Measurements from ENCODE around the gene PABPN1L. TPM values are rescaled to one million over a fixed set of nuclear protein-coding genes. Genes with fewer than 3 reads are reported as not detected.
"Not testable (repeated sequence)": the region's sequence is repeated elsewhere in the genome, so short reads cannot be mapped to it uniquely, and the experiment has no call there.

Gene PABPN1L
- total RNA-seq, 1 donor = not detected

DNA sequence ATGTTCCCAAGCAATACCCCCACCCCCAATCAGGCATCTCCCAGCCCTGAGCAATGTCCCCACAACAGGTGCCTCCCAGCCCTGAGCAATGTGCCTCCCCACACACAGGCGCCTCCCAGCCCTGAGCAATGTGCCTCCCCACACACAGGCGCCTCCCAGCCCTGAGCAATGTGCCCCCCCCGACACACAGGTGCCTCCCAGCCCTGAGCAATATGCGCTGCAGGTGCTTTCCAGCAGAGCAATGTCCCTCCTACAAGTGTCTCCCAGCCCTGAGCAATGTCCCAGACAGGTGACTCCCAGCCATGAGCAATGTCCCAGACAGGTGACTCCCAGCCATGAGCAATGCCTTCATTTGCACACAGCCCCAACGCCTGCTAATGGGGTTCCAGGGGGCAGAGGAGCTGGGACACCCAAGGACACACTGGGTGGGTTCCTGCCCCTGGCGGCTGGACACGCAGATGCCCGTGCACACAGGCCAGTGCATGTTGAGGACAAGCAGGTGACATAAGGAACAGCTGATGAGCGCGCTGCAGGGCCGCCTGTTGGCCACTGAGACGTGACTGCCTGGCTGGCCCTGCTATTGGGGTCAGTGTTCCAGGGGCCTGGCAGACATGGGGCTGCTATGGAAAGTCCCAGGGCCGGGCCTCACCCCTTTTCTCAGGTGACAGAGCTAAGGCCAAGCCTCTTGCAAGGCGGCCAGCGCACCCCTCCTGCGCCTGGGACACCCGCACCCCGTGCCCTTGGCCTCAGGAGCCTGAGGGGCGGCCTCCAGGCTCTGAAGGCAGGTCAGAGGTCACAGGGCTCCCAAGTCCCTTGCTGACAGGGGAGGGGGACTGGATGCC, 26.9 kb upstream of the PABPN1L start:
- H3K27me3 ChIP-seq (ENCODE audit: insufficient read depth, low read length) = no peaks in the 10 kb centered on the region
- no peaks in the 10 kb centered on the region for H3K4me1 ChIP-seq (ENCODE audit: insufficient read depth, low read length)
- no peaks in the 10 kb centered on the region for H3K9me3 ChIP-seq (ENCODE audit: low read depth, low read length)
- H3K4me3 ChIP-seq (ENCODE audit: low read length) = no peak overlapping the region

DNA sequence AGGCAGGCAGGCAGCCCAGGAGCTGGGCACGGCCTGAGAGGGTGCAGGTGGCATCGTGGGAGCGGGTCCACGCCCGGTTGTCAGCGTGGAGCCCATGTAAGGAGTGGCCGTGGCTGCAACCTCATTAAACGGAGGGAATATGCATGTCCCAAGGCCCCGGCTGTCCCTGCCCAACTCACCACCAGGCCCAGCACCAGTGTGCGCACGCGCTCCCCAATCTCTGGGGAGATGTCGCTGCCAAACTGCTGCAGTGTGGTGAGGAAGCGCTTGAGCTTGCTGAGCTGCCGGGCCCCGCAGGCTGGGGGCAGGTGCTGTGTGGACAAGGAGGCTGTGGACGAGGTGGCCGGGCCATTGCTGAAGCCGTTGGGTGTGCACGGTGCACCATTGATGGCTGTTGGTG, 25.6 kb upstream of the PABPN1L start:
- no peak overlapping the region for H3K4me3 ChIP-seq (ENCODE audit: low read length)
- no peaks in the 10 kb centered on the region for H3K27me3 ChIP-seq (ENCODE audit: insufficient read depth, low read length)
- no peaks in the 10 kb centered on the region for H3K4me1 ChIP-seq (ENCODE audit: insufficient read depth, low read length)
- H3K9me3 ChIP-seq (ENCODE audit: low read depth, low read length) = no peaks in the 10 kb centered on the region

DNA sequence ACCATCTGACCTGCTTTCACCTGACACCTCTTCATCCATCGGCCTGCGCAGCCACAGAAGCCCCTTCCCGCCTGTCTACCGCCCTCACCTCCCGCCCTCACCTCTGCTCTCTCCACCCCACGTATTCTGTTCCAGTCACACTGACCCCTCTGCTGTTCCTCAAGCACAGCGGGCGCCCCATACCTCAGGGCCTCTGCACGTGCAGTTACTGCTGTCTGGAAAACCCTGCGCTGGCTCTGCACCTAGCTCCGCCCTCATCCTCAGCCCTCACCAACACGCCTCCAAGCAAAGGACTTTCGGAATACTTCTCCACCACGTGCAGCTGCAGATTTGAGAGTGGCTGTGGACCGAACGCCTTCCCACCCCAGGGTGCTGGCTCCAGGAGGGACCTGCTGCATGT, 24.6 kb upstream of the PABPN1L start:
- H3K27me3 ChIP-seq (ENCODE audit: insufficient read depth, low read length) = no peaks in the 10 kb centered on the region
- H3K9me3 ChIP-seq (ENCODE audit: low read depth, low read length) = no peaks in the 10 kb centered on the region
- H3K4me3 ChIP-seq (ENCODE audit: low read length) = no peak overlapping the region
- H3K4me1 ChIP-seq (ENCODE audit: insufficient read depth, low read length) = no peaks in the 10 kb centered on the region

DNA sequence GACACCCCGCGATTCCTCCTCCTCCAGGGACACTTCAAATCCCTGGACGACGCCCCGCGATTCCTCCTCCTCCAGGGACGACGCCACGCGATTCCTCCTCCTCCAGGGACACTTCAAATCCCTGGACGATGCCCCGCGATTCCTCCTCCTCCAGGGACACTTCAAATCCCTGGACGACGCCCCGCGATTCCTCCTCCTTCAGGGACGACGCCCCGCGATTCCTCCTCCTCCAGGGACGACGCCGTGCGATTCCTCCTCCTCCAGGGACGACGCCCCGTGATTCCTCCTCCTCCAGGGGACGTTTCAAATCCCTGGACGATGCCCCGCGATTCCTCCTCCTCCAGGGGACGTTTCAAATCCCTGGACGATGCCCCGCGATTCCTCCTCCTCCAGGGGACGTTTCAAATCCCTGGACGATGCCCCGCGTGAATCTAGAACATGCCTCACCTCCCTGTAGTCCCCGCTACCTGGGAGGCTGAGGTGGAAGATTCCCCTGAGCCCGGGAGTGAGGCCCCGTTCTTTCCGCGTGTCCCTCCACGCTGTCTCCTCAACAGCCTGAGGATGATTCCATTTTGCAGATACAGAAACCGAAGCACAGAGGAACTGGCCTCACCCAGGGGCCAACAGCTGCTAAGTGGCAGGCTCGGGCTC, 23.4 kb upstream of the PABPN1L start:
- not testable (repeated sequence) for H3K9me3 ChIP-seq (ENCODE audit: low read depth, low read length); H3K27me3 ChIP-seq (ENCODE audit: insufficient read depth, low read length); H3K4me1 ChIP-seq (ENCODE audit: insufficient read depth, low read length); H3K4me3 ChIP-seq (ENCODE audit: low read length)

DNA sequence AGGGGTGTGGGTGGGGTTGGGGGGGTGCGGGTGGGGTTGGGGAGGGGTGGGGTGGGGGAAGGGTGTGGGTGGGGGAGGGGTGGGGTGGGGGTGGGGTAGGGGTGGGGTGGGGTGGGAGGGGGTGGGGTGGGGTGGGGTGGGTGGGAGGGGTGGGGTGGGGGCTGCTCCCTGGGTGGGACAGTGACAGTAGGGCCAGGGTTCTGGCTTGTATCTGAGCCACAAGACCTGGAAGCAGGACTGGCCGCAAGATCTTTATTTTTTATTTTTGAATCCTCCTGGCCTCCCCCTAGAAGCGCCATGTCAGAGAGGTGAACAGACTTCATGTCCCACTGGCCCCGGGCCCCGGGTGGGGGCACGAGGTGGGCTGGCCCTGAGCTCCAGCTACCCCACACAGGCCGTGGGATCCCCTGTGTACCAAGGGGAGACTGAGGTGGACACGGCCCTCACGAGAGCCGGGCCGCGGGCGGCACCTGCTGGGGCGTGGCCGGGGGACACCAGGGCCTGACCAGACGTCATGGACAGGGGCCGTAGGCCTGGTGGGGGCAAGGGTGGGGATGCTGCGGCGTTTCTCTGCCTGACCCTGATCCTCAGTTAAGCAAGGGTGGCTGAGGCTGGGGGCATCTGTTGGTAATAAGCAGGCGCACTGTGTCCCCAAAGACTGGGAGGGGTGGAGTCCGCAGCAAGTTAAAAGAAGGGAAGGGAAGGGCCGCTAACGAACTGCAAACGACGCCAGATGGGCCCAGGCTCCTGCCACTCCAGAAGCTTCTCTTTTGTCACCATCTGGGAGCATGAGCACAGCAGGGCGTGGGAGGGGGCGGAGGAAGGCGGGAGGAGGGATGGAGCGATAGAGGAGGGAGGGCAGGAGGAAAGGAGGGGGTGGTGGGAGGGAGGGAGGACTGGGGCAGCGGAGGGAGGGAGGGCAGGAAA, 22.3 kb upstream of the PABPN1L start:
- no peaks in the 10 kb centered on the region for H3K4me1 ChIP-seq (ENCODE audit: insufficient read depth, low read length)
- H3K4me3 ChIP-seq (ENCODE audit: low read length) = no peak overlapping the region
- H3K9me3 ChIP-seq (ENCODE audit: low read depth, low read length) = no peaks in the 10 kb centered on the region
- no peaks in the 10 kb centered on the region for H3K27me3 ChIP-seq (ENCODE audit: insufficient read depth, low read length)

DNA sequence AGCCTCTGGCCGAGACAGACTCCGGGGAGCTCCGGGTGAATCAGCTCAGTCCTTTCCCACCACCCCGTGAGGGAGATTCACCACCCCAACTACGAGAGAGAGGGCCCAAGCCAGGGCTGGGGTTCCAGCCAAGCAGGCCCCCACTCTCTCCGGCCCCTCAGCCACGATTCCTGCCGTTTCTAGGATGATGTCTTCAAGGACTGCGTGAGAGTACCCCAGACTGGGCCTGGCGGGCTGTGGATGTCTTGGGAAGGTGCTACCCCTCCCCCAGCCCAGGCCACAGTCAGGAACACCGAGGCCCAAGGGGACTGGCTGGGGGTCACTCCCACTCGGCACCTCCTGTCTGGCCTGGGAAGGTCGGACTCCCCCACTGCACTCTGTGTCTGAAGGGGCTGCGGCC, 21.6 kb upstream of the PABPN1L start:
- H3K4me3 ChIP-seq (ENCODE audit: low read length) = no peak overlapping the region

DNA sequence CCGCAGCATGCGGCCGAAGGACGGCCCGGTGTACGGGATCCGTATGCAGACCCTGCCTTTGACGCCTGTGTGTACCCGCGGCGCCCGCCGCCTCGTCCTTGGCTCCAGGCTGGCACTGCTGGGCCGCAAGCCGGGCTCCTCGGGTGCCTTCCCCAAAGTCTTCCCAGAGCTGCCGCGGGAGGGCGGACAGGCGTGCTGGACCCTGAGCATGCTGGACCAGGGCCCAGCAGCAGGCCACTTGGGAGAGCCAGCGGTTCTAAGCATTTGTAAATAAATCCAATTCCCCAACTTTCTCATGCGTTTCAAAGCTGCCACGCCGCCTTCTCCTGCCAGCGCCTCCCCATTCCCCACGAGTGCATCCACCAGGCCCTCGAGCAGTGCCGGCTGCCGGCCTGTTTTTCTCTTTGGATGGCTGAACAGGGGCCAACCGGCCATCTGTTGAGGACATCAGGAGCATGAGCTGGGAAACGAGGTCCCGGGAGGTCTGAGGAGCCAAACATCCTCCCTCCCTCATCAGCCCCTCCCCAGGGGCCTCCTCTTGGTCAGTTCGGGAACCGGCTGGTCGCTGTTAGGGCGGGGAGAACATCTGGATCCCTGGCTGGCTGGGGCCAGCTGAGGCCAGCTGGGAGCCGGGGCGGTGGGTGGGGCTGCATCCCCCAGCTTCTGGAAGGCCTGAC, 20.5 kb upstream of the PABPN1L start:
- Histone ChIP-seq H3K9me3 (ENCODE audit: low read depth, low read length) (no peaks in the 10 kb centered on the region), H3K4me1 (ENCODE audit: insufficient read depth, low read length) (peaks cover 3% of the 10 kb centered on the region), H3K4me3 (ENCODE audit: low read length) (no peak overlapping the region), H3K27me3 (ENCODE audit: insufficient read depth, low read length) (no peaks in the 10 kb centered on the region)

More for the DNA sequence above, 21.6 kb upstream of the PABPN1L start:
- H3K9me3 ChIP-seq (ENCODE audit: low read depth, low read length) = no peaks in the 10 kb centered on the region
- H3K27me3 ChIP-seq (ENCODE audit: insufficient read depth, low read length) = no peaks in the 10 kb centered on the region
- no peaks in the 10 kb centered on the region for H3K4me1 ChIP-seq (ENCODE audit: insufficient read depth, low read length)

DNA sequence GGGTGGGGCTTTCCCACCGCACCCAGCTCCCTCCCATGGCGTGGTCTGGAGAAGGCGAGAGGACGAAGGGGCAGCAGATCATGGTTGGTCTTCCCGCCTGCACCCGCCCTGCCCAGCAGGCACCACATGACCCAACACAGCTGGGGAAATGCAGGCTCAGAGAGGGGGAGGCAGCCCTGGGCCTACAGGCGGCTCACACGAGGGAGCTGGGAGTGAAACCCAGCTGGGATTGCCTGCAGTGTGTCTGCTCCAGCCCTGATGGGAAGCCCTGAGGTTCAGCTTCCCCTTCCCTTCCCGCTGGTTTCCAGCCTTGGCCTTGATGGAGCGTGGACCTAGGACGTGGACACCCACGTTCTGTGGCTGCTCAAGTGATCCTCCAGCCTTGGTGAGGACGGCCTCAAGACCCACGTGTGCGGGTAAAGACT, 20.0 kb upstream of the PABPN1L start:
- no peaks in the 10 kb centered on the region for H3K27me3 ChIP-seq (ENCODE audit: insufficient read depth, low read length)
- no peak overlapping the region for H3K4me3 ChIP-seq (ENCODE audit: low read length)
- no peaks in the 10 kb centered on the region for H3K9me3 ChIP-seq (ENCODE audit: low read depth, low read length)
- peaks cover 3% of the 10 kb centered on the region for H3K4me1 ChIP-seq (ENCODE audit: insufficient read depth, low read length)

DNA sequence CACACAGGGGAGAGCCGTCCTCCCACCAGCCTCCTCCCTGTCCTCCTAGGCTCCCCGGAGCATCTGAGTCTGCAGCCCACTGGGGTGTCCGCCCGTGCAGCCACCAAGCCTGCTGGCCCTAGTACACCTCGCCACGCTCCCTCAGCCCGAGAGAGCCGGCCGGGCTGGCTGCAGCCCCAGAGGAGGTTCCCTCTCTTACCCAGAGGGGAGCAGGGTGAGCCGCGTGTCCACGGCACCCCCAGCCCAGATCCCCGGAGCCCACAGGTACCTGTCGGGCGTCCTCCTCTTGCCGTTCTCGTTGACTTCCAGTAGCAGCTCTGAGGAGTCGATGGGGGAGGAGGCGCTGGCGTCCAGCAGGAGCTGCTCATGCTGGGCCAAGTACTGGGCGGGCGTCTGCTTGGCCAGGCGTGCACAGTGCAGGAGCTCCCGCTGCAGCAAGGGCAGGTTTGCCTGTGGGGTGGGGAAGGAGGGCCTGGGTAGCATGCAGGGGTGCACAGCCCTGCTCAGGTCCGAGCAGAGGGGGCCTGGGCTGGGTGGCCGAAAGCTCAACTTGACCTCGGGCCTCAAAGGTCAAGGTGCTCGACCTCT, 19.3 kb upstream of the PABPN1L start:
- no peaks in the 10 kb centered on the region for H3K27me3 ChIP-seq (ENCODE audit: insufficient read depth, low read length)
- H3K4me3 ChIP-seq (ENCODE audit: low read length) = no peak overlapping the region
- H3K4me1 ChIP-seq (ENCODE audit: insufficient read depth, low read length) = peaks cover 3% of the 10 kb centered on the region
- H3K9me3 ChIP-seq (ENCODE audit: low read depth, low read length) = no peaks in the 10 kb centered on the region

DNA sequence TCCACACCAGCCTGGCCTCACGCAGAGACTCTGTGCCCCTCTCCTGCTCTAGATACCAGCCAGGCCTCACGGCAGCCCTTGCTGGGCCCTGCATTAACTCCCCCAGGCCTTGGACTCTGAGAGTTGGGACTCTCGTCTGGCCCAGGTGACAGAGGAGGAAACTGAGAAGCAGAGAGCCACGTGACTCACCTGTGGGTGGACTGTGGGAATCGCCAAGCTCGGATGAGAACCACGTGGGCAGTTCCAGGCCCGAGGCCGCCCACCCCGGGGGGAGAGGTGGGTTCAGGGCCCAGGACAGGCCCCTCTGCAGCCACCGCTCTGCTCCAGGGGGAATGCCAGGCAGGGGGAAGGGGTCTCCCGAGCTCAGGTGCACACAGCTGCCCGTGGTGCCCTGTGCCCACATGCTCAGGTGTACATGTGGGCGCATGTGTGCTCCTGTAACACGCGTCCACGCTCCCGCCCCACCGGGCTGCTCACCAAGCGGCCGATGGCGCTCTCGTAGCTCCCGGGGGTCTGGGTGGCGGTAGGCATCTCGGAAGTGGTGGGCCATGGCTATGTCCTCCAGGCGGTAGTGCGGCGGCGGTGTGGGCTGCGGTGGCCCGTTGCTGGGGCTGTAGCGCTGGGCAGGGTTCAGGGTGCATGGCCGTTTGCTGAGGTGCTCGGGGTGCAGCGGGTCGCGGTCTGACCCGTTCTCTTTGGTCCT, 18.3 kb upstream of the PABPN1L start:
- Histone ChIP-seq H3K4me1 (ENCODE audit: insufficient read depth, low read length) (peaks cover 3% of the 10 kb centered on the region), H3K9me3 (ENCODE audit: low read depth, low read length) (no peaks in the 10 kb centered on the region), H3K27me3 (ENCODE audit: insufficient read depth, low read length) (no peaks in the 10 kb centered on the region), H3K4me3 (ENCODE audit: low read length) (no peak overlapping the region)

DNA sequence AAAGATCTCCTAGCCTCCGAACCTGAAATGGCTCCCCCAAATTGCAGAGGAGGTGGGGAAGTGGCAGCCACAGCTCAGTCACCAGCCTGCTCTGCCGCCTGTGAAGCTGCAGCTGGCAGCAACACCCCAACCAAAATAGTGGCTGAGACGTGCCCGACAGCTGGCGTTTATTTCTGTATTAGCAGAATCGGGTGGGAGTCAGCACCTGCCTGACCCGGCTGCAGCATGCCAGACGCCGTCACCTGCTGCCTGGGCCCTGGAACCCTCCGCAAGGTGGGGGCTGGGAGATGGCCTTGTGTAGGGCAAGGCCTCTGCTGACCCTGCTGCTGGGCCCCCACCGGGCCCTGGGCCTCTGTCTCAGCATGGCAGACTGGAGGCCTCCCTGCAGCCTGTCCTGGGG, 17.5 kb upstream of the PABPN1L start:
- Histone ChIP-seq H3K9me3 (ENCODE audit: low read depth, low read length) (no peaks in the 10 kb centered on the region), H3K4me1 (ENCODE audit: insufficient read depth, low read length) (peaks cover 3% of the 10 kb centered on the region), H3K4me3 (ENCODE audit: low read length) (no peak overlapping the region), H3K27me3 (ENCODE audit: insufficient read depth, low read length) (no peaks in the 10 kb centered on the region)

DNA sequence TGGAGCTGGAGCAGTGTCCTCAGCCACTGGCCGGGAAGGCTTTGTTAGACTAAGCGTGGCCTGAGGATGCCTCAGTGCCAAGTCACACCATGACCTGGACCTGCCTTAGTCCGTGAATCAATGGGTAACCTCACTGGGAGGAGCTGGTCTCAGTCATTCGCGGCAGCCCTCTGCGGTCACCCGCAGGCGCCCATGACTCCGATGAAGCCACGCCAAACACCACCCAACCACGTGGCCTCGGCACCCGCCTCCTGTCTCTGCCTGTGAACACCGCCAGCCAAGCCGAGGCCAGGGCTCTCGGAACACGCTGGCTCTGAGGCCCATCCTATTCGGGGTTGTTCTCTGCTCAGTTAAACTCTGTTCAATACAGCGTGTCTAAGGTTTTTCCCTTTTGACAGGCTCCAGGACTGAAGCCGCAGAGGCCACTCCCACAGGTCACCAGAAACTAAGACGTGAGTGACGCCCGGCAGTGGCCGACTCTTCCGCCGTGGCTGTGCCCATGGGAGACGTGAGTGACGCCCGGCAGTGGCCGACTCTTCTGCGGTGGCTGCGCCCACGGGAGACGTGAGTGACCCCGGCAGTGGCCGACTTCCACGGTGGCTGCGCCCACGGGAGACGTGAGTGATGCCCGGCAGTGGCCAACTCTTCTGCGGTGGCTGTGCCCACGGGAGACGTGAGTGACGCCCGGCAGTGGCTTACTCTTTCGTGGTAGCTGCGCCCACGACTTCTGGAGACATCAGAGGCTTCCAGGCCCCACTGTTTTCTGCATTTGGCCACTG, 16.8 kb upstream of the PABPN1L start:
- no peak overlapping the region for H3K4me3 ChIP-seq (ENCODE audit: low read length)
- peaks cover 3% of the 10 kb centered on the region for H3K4me1 ChIP-seq (ENCODE audit: insufficient read depth, low read length)
- no peaks in the 10 kb centered on the region for H3K27me3 ChIP-seq (ENCODE audit: insufficient read depth, low read length)
- no peaks in the 10 kb centered on the region for H3K9me3 ChIP-seq (ENCODE audit: low read depth, low read length)

DNA sequence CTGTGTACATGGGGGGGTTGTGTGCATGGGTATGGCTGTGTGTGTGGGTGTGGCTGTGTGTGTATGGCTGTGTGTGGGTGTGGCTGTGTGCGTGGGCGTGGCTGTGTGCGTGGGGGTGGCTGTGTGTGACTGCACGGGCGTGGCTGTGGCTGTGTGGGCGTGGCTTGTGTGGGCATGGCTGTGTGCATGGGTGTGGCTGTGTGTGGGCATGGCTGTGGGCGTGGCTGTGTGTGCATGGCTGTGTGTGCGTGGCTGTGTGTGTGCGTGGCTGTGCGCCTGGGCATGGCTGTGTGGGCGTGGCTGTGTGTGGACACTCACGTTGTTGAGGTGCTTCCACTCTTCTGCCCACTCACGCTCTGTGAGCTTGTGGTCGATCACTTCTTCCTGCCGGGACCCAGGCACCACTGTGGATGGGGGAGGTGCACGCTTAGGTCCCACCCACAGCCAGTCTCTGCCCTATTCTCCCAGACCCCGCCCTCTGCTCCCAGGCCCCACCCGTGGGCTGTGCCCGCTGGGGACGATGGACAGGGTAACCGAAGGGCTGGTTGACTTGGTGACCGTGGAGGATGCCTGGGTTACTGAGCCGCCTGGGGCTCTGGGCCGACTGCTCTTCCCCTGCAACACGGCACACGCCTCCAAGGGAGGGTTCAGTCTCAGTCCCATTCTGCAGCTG, 16.0 kb upstream of the PABPN1L start:
- no peaks in the 10 kb centered on the region for H3K9me3 ChIP-seq (ENCODE audit: low read depth, low read length)
- H3K4me1 ChIP-seq (ENCODE audit: insufficient read depth, low read length) = peaks cover 3% of the 10 kb centered on the region
- H3K27me3 ChIP-seq (ENCODE audit: insufficient read depth, low read length) = no peaks in the 10 kb centered on the region
- H3K4me3 ChIP-seq (ENCODE audit: low read length) = no peak overlapping the region
